Central memory CD8-positive, alpha-beta T cell (primary cell): Measurements from ENCODE around the gene PLCD1.
"Not testable (repeated sequence)": the region's sequence is repeated elsewhere in the genome, so short reads cannot be mapped to it uniquely, and the experiment has no call there.

Source experiments
- ATAC-seq: fragments of 150-1000 bp; cut with Tn5 transposase; replicated peaks from 2 replicates; pipeline ENCODE4 v1.10.0; 2022; ENCODE audit warnings: mild to moderate bottlenecking, moderate FRiP score, moderate number of reproducible peaks; ENCODE audit not compliant: poor library complexity, severe bottlenecking; ENCODE audit errors: extremely low read depth
- DNase-seq, 2 donors: peaks; one replicate each; pipeline ENCODE4 v3.0.0; 2021; ENCODE audit warnings: low spot score in 2 of 2
- H3K27ac Mint-ChIP-seq: one replicate; pipeline ENCODE4 v1.8.0; 2022; ENCODE audit warnings: low read depth, mild to moderate bottlenecking, moderate library complexity, mixed read lengths
- H3K27me3 Mint-ChIP-seq: one replicate; pipeline ENCODE4 v1.8.0; 2022; ENCODE audit warnings: mixed read lengths
- H3K36me3 Mint-ChIP-seq: one replicate; pipeline ENCODE4 v1.8.0; 2022; ENCODE audit warnings: mild to moderate bottlenecking, moderate library complexity, mixed read lengths; ENCODE audit not compliant: insufficient read depth
- H3K4me1 Mint-ChIP-seq: one replicate; pipeline ENCODE4 v1.8.0; 2022; ENCODE audit warnings: mixed read lengths
- H3K4me3 Mint-ChIP-seq: one replicate; pipeline ENCODE4 v1.8.0; 2022; ENCODE audit warnings: mild to moderate bottlenecking, moderate library complexity, mixed read lengths
- H3K9me3 Mint-ChIP-seq: one replicate; pipeline ENCODE4 v1.8.0; 2022; ENCODE audit warnings: mixed read lengths

The PLCD1 gene

GRCh38 chr3:37991823-37992222 is 37.6 kb downstream of the PLCD1 start:
- H3K4me3 Mint-ChIP-seq = no peak overlapping the region
- peaks cover 10% of the 10 kb centered on the region for H3K36me3 Mint-ChIP-seq
- peaks cover 36% of the 10 kb centered on the region for H3K4me1 Mint-ChIP-seq
- no peaks in the 10 kb centered on the region for H3K9me3 Mint-ChIP-seq
- H3K27me3 Mint-ChIP-seq = no peaks in the 10 kb centered on the region
- peak overlapping the region; percentile 25 for H3K27ac Mint-ChIP-seq
- ATAC-seq (no peak), DNase-seq (no peak)

GRCh38 chr3:37991109-37991508 is 38.3 kb downstream of the PLCD1 start:
- peak overlapping the region; percentile 25 for H3K27ac Mint-ChIP-seq
- H3K36me3 Mint-ChIP-seq = peaks cover 10% of the 10 kb centered on the region
- no peaks in the 10 kb centered on the region for H3K9me3 Mint-ChIP-seq
- H3K4me1 Mint-ChIP-seq = peaks cover 29% of the 10 kb centered on the region
- H3K4me3 Mint-ChIP-seq = no peak overlapping the region
- no peak for DNase-seq
- ATAC-seq = no peak
- no peaks in the 10 kb centered on the region for H3K27me3 Mint-ChIP-seq

- Mint-ChIP-seq H3K36me3 (peaks cover 9% of the 10 kb centered on the region), H3K9me3 (no peaks in the 10 kb centered on the region), H3K27ac (peak within 1 kb of the TSS; percentile 25), H3K4me3 (no peak within 1 kb of the TSS), H3K4me1 (peaks cover 24% of the 10 kb centered on the region), H3K27me3 (peaks cover 5% of the 10 kb centered on the region)
- DNase-seq (no peak), ATAC-seq (no peak)
Observed at GRCh38 chr3:37990527-37990926, 38.9 kb downstream of the PLCD1 start, which contains the start of gene VILL. Gene VILL, plus strand, starts transcription at chr3:37990786. Its CDS starts 2,887 bp downstream, at chr3:37993673.

- H3K27me3 Mint-ChIP-seq = peaks cover 11% of the 10 kb centered on the region
- H3K4me3 Mint-ChIP-seq = no peak overlapping the region
- H3K36me3 Mint-ChIP-seq = peaks cover 5% of the 10 kb centered on the region
- no peak for ATAC-seq
- H3K27ac Mint-ChIP-seq = no peak overlapping the region
- no peaks in the 10 kb centered on the region for H3K9me3 Mint-ChIP-seq
- H3K4me1 Mint-ChIP-seq = peaks cover 18% of the 10 kb centered on the region
- no peak for DNase-seq
Observed at GRCh38 chr3:37989821-37990480, 39.5 kb downstream of the PLCD1 start.

- Mint-ChIP-seq H3K27me3 (peaks cover 18% of the 10 kb centered on the region), H3K4me3 (no peak overlapping the region), H3K27ac (peak overlapping the region; percentile 77), H3K36me3 (peaks cover 3% of the 10 kb centered on the region), H3K4me1 (peaks cover 9% of the 10 kb centered on the region), H3K9me3 (no peaks in the 10 kb centered on the region)
- no peak for ATAC-seq
- DNase-seq = no peak
Observed at GRCh38 chr3:37988931-37989525, 40.4 kb downstream of the PLCD1 start.

- H3K27me3 Mint-ChIP-seq = peaks cover 18% of the 10 kb centered on the region
- not testable (repeated sequence) for H3K4me1 Mint-ChIP-seq, H3K4me3 Mint-ChIP-seq, H3K27ac Mint-ChIP-seq, ATAC-seq, H3K9me3 Mint-ChIP-seq, H3K36me3 Mint-ChIP-seq, DNase-seq
Observed at GRCh38 chr3:37988376-37988775, 41.1 kb downstream of the PLCD1 start.

GRCh38 chr3:37987751-37988179 is 41.7 kb downstream of the PLCD1 start:
- H3K4me1 Mint-ChIP-seq = no peaks in the 10 kb centered on the region
- peaks cover 2% of the 10 kb centered on the region for H3K36me3 Mint-ChIP-seq
- no peak for ATAC-seq
- H3K9me3 Mint-ChIP-seq = no peaks in the 10 kb centered on the region
- H3K27ac Mint-ChIP-seq = no peak overlapping the region
- H3K27me3 Mint-ChIP-seq = peaks cover 18% of the 10 kb centered on the region
- DNase-seq = no peak
- no peak overlapping the region for H3K4me3 Mint-ChIP-seq

GRCh38 chr3:37987315-37987697 is 42.1 kb downstream of the PLCD1 start:
- Mint-ChIP-seq H3K4me1 (no peaks in the 10 kb centered on the region), H3K36me3 (peaks cover 2% of the 10 kb centered on the region), H3K9me3 (no peaks in the 10 kb centered on the region), H3K27me3 (peaks cover 18% of the 10 kb centered on the region), H3K4me3 (no peak overlapping the region), H3K27ac (no peak overlapping the region)
- DNase-seq (no peak), ATAC-seq (no peak)

GRCh38 chr3:37986479-37987314 is 42.7 kb downstream of the PLCD1 start:
- H3K27ac Mint-ChIP-seq = no peak overlapping the region
- peaks cover 2% of the 10 kb centered on the region for H3K36me3 Mint-ChIP-seq
- H3K4me1 Mint-ChIP-seq = no peaks in the 10 kb centered on the region
- no peaks in the 10 kb centered on the region for H3K9me3 Mint-ChIP-seq
- no peak overlapping the region for H3K4me3 Mint-ChIP-seq
- no peak for ATAC-seq
- H3K27me3 Mint-ChIP-seq = peaks cover 18% of the 10 kb centered on the region
- DNase-seq = no peak

- Mint-ChIP-seq H3K4me3 (no peak overlapping the region), H3K36me3 (peaks cover 2% of the 10 kb centered on the region), H3K4me1 (no peaks in the 10 kb centered on the region), H3K27ac (no peak overlapping the region), H3K9me3 (no peaks in the 10 kb centered on the region), H3K27me3 (peaks cover 25% of the 10 kb centered on the region)
- no peak for DNase-seq
- ATAC-seq = no peak
Observed at GRCh38 chr3:37985637-37986320, 43.7 kb downstream of the PLCD1 start.

- H3K36me3 Mint-ChIP-seq = no peaks in the 10 kb centered on the region
- no peak overlapping the region for H3K4me3 Mint-ChIP-seq
- no peak for ATAC-seq
- peaks cover 35% of the 10 kb centered on the region for H3K27me3 Mint-ChIP-seq
- H3K27ac Mint-ChIP-seq = no peak overlapping the region
- H3K9me3 Mint-ChIP-seq = no peaks in the 10 kb centered on the region
- DNase-seq = no peak
- H3K4me1 Mint-ChIP-seq = no peaks in the 10 kb centered on the region
Observed at GRCh38 chr3:37984596-37984995, 44.8 kb downstream of the PLCD1 start.

GRCh38 chr3:37984051-37984450 is 45.4 kb downstream of the PLCD1 start:
- no peaks in the 10 kb centered on the region for H3K4me1 Mint-ChIP-seq
- H3K4me3 Mint-ChIP-seq = no peak overlapping the region
- H3K27ac Mint-ChIP-seq = no peak overlapping the region
- H3K36me3 Mint-ChIP-seq = no peaks in the 10 kb centered on the region
- H3K27me3 Mint-ChIP-seq = peaks cover 35% of the 10 kb centered on the region
- ATAC-seq (no peak), DNase-seq (no peak)
- no peaks in the 10 kb centered on the region for H3K9me3 Mint-ChIP-seq
